Loucy (cell line): ENCODE results near the gene NONO.
"Not testable (repeated sequence)": the region's sequence is repeated elsewhere in the genome, so short reads cannot be mapped to it uniquely, and the experiment has no call there.

ENCODE experiments used
- H2AFZ ChIP-seq: fragments of 200-600 bp; sonication (generic); 2 replicates; pipeline ENCODE4 v1.6.0; 2016; ENCODE audit warnings: antibody characterized with exemption, mild to moderate bottlenecking, low read length, moderate library complexity
- H3F3A ChIP-seq: fragments of 200-600 bp; 2 replicates; pipeline ENCODE4 v1.6.0; 2016; ENCODE audit warnings: antibody characterized with exemption, low read depth, mild to moderate bottlenecking
- H3K27me3 ChIP-seq: fragments of 200-600 bp; sonication (generic); 2 replicates; pipeline ENCODE4 v1.6.1; 2014; ENCODE audit warnings: low read length, mild to moderate bottlenecking; ENCODE audit not compliant: insufficient read depth, poor library complexity, severe bottlenecking
- H3K36me3 ChIP-seq: fragments of 200-600 bp; sonication (generic); 2 replicates; pipeline ENCODE4 v1.6.1; 2016; ENCODE audit warnings: low read length; ENCODE audit not compliant: insufficient read depth
- H3K4me1 ChIP-seq: fragments of 200-600 bp; sonication (generic); 2 replicates; pipeline ENCODE4 v1.5.1; 2014; ENCODE audit warnings: low read length, mild to moderate bottlenecking; ENCODE audit not compliant: insufficient read depth, poor library complexity, severe bottlenecking
- H3K4me2 ChIP-seq: fragments of 200-600 bp; sonication (generic); 2 replicates; pipeline ENCODE4 v1.6.0; 2014; ENCODE audit warnings: antibody characterized with exemption, low read length, low read depth, mild to moderate bottlenecking; ENCODE audit not compliant: poor library complexity, severe bottlenecking
- H3K4me3 ChIP-seq: fragments of 200-600 bp; sonication (generic); 2 replicates; pipeline ENCODE4 v1.5.1; 2014; ENCODE audit warnings: low read length, mild to moderate bottlenecking, mixed read lengths; ENCODE audit not compliant: poor library complexity, severe bottlenecking
- H3K79me2 ChIP-seq: fragments of 200-600 bp; sonication (generic); 2 replicates; pipeline ENCODE4 v1.6.1; 2014; ENCODE audit warnings: low read length; ENCODE audit not compliant: insufficient read depth
- H3K9ac ChIP-seq: fragments of 200-600 bp; sonication (generic); 2 replicates; pipeline ENCODE4 v1.6.0; 2014; ENCODE audit warnings: mild to moderate bottlenecking, low read depth, low read length, moderate library complexity; ENCODE audit not compliant: poor library complexity, severe bottlenecking
- H3K9me2 ChIP-seq: fragments of 200-600 bp; sonication (generic); replicated peaks from 2 replicates; pipeline ENCODE4 v1.6.1; 2016; ENCODE audit warnings: low read depth, low read length, mixed read lengths
- H3K9me3 ChIP-seq: fragments of 200-600 bp; sonication (generic); 2 replicates; pipeline ENCODE4 v1.6.1; 2014; ENCODE audit warnings: mild to moderate bottlenecking, antibody characterized with exemption, low read length, low read depth; ENCODE audit not compliant: insufficient read depth
- H4K20me1 ChIP-seq: fragments of 200-600 bp; sonication (generic); 2 replicates; pipeline ENCODE4 v1.6.0; 2014; ENCODE audit warnings: antibody characterized with exemption, low read length, mild to moderate bottlenecking; ENCODE audit not compliant: insufficient read depth, poor library complexity, severe bottlenecking
- EZH2phosphoT487 ChIP-seq: fragments of 200-600 bp; IDR thresholded peaks from 2 replicates; pipeline ENCODE4 v1.6.1; 2018; ENCODE audit warnings: antibody characterized with exemption, mild to moderate bottlenecking, moderate library complexity, borderline replicate concordance
- TF ChIP-seq, protein P1 (sequence below): fragments of 200-600 bp; sonication (generic); conservative IDR thresholded peaks from 2 replicates; pipeline ENCODE4 v1.5.1; 2014; ENCODE audit warnings: mild to moderate bottlenecking, antibody characterized with exemption, low read length

Gene NONO

DNA sequence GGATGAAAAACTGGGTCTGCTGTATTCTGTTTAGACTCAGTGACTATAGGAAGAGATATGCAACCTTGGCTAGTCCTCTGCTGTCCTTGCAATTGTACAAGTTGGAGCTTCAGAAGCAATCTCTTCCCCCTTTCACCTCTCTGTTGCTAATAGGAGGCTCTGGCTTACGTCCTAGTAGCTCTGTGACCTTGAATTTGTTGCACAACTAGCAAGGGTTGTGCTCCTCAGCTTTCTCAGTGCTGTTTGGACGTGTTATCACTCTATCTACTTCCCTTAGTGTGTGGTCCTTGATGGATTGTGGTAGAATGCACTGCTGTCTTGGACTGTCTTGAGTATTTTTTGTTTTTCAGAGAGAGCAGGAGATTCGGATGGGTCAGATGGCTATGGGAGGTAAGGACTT, 14.7 kb downstream of the NONO start:
- H3K9me3 ChIP-seq, result no peaks in the 10 kb centered on the region
- no peak overlapping the region for H2AFZ ChIP-seq
- H3F3A ChIP-seq, result no peaks in the 10 kb centered on the region
- H3K36me3 ChIP-seq, result peaks cover 78% of the 10 kb centered on the region; the same call in 1 of the 2 replicates
- TF ChIP-seq, protein P1, sequence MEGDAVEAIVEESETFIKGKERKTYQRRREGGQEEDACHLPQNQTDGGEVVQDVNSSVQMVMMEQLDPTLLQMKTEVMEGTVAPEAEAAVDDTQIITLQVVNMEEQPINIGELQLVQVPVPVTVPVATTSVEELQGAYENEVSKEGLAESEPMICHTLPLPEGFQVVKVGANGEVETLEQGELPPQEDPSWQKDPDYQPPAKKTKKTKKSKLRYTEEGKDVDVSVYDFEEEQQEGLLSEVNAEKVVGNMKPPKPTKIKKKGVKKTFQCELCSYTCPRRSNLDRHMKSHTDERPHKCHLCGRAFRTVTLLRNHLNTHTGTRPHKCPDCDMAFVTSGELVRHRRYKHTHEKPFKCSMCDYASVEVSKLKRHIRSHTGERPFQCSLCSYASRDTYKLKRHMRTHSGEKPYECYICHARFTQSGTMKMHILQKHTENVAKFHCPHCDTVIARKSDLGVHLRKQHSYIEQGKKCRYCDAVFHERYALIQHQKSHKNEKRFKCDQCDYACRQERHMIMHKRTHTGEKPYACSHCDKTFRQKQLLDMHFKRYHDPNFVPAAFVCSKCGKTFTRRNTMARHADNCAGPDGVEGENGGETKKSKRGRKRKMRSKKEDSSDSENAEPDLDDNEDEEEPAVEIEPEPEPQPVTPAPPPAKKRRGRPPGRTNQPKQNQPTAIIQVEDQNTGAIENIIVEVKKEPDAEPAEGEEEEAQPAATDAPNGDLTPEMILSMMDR, result no peak
- no peak for TF ChIP-seq EZH2phosphoT487
- H3K4me3 ChIP-seq, result no peak overlapping the region
- no peaks in the 10 kb centered on the region for H3K9me2 ChIP-seq
- H3K79me2 ChIP-seq, result peaks cover 20% of the 10 kb centered on the region; the same call in 1 of the 2 replicates
- H3K4me1 ChIP-seq, result no peaks in the 10 kb centered on the region
- H3K9ac ChIP-seq, result no peak overlapping the region
- no peak overlapping the region for H3K4me2 ChIP-seq
- H4K20me1 ChIP-seq, result peaks cover 35% of the 10 kb centered on the region
- no peaks in the 10 kb centered on the region for H3K27me3 ChIP-seq

DNA sequence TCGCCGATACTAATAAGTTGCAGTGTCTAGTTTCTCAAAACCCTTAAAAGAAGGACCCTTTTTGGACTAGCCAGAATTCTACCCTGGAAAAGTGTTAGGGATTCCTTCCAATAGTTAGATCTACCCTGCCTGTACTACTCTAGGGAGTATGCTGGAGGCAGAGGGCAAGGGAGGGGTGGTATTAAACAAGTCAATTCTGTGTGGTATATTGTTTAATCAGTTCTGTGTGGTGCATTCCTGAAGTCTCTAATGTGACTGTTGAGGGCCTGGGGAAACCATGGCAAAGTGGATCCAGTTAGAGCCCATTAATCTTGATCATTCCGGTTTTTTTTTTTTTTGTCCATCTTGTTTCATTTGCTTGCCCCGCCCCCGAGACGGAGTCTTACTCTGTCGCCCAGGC, 16.6 kb downstream of the NONO start:
- not testable (repeated sequence) for H3K27me3 ChIP-seq, H3K4me2 ChIP-seq, H3K9ac ChIP-seq, H3K9me3 ChIP-seq, H3K79me2 ChIP-seq, H3F3A ChIP-seq, H2AFZ ChIP-seq, H3K9me2 ChIP-seq, H3K4me3 ChIP-seq, H3K4me1 ChIP-seq
- Histone ChIP-seq H3K36me3 (peaks cover 74% of the 10 kb centered on the region; the same call in 1 of the 2 replicates), H4K20me1 (peaks cover 28% of the 10 kb centered on the region)

DNA sequence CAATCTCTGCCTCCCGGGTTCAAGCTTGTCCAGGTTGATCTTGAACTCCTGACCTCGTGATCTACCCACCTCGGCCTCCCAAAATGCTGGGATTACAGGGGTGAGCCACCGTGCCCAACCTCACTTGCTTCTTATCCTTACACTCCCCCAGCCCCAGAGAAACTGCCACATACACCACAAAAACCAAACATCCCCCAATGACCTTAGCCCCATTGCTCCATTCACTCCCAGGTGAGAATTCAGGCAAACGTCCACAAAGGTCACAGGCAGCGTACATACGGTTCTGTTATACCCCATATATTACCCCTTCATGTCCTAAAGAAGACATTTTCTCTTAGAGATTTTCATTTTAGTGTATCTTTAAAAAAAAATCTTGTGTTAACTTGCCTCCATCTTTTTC, 17.1 kb downstream of the NONO start:
- not testable (repeated sequence) for H2AFZ ChIP-seq, H3F3A ChIP-seq, H3K4me1 ChIP-seq, H3K79me2 ChIP-seq, H3K9me2 ChIP-seq, H3K27me3 ChIP-seq, H3K9ac ChIP-seq, H3K9me3 ChIP-seq, H3K4me2 ChIP-seq, H3K4me3 ChIP-seq
- peaks cover 28% of the 10 kb centered on the region for H4K20me1 ChIP-seq
- peaks cover 71% of the 10 kb centered on the region; the same call in 1 of the 2 replicates for H3K36me3 ChIP-seq

DNA sequence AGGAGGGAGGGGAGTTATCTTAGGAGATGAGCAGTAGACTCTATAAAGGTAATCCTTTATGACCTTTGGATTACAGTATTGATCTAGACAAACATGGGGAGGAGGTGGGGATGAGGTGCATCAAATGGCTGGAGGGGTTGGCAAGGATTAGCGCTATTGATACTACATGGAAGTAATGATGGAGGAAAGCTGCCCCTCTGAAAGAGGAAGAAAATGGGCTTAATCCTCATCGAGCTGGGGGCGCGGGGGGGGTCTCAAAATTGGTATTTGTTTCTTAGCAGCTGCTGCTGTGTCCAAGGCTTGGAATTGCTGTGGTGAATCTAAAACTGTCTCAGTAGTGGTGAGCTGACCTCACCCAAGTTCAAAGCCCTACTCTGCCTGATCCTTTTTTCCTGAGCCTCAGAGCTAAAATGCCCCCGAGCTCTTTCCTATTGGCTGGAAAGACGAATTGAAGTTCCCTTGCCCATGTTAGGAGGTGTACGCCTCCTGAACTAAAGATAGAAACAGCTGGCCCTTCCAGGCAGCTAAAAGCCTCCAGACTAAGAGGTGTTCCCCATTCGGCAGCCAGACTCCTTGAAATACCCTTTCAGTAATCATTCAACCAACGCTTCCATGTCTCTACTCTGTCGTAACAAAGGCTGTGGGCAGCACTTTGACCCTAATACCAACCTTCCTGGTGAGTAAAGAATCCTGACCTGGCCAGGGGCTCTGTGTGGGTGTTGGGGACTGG, 17.9 kb downstream of the NONO start, which contains the start of gene ITGB1BP2:
TSS of gene ITGB1BP2 (plus strand) at position 556 of the 730 bp plus-strand sequence. CDS start at position 613, 57 bp downstream.
- Histone ChIP-seq H3K4me3 (no peak within 1 kb of the TSS), H3K9ac (no peak within 1 kb of the TSS), H3K9me3 (no peaks in the 10 kb centered on the region), H3K79me2 (peaks cover 4% of the 10 kb centered on the region; the same call in 1 of the 2 replicates), H2AFZ (no peak within 1 kb of the TSS), H3F3A (no peaks in the 10 kb centered on the region), H3K4me1 (no peaks in the 10 kb centered on the region), H3K9me2 (no peaks in the 10 kb centered on the region), H3K4me2 (no peak within 1 kb of the TSS), H4K20me1 (peaks cover 24% of the 10 kb centered on the region), H3K36me3 (peaks cover 62% of the 10 kb centered on the region; the same call in 1 of the 2 replicates), H3K27me3 (no peaks in the 10 kb centered on the region)
- TF ChIP-seq EZH2phosphoT487, result no peak
- TF ChIP-seq, protein P1, result no peak
